HG02610 (cell line): ENCODE results near the gene OPN1MW.
"Not testable (repeated sequence)": the region's sequence is repeated elsewhere in the genome, so short reads cannot be mapped to it uniquely, and the experiment has no call there.

ENCODE experiments used
- ATAC-seq: cut with Tn5 transposase; IDR thresholded peaks from one replicate; pipeline ENCODE4 v1.9.1; 2021; ENCODE audit warnings: mild to moderate bottlenecking, moderate library complexity; ENCODE audit not compliant: unreplicated experiment

Gene OPN1MW

GRCh38 chrX:154209670-154210418 is 27.4 kb downstream of the OPN1MW start:
- peak; percentile 62 for ATAC-seq

DNA sequence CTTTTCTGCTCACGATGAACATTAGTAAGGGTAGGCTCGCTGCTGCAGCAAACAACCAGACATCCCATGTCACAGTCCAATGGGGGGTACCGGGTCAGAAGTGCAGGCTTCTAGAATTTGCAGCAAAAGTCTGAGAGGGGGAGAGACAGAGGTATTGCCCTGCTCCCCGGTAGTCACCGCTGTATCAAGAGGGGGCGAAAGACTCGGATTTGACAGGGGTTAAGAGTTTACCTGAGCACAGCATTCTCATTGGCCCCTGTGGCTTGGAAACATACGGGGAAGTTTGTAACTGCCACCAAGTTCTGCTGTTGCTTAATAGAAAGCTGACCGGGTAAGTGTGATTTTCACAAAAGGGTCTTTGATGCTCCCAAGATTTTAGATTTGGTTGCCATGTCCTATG is 28.7 kb downstream of the OPN1MW start:
- not testable (repeated sequence) for ATAC-seq

DNA sequence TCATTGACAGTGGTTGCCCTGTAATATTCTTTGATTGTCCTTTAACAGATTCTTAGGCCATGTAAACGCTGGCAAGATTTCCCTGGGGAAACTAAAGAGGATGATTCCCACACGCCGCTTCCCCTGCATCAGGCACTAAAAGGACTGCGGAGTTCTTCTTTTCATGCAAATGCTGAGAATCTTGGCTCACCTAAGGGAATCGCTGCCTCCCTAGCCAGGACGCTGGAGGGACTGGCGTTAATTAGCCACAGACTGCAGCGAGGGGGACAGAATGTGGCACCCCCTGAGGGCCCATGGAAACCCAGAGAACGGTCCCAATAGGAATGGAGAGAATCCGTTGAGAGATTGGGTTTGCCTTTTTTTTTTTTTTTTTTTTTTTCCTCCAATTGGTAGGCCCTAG is 29.1 kb downstream of the OPN1MW start:
- not testable (repeated sequence) for ATAC-seq

DNA sequence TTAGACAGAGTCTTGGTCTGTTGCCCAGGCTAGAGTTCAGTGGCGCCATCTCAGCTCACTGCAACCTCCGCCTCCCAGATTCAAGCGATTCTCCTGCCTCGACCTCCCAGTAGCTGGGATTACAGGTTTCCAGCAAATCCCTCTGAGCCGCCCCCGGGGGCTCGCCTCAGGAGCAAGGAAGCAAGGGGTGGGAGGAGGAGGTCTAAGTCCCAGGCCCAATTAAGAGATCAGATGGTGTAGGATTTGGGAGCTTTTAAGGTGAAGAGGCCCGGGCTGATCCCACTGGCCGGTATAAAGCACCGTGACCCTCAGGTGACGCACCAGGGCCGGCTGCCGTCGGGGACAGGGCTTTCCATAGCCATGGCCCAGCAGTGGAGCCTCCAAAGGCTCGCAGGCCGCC is 37.1 kb downstream of the OPN1MW start, which contains the start of gene OPN1MW2:
TSS of gene OPN1MW2 (plus strand) at position 301 of the 400 bp plus-strand sequence. CDS start at position 361, 60 bp downstream.
- not testable (repeated sequence) for ATAC-seq

GRCh38 chrX:154225292-154225691 is 42.9 kb downstream of the OPN1MW start:
- ATAC-seq = not testable (repeated sequence)

GRCh38 chrX:154226706-154227105 is 44.3 kb downstream of the OPN1MW start:
- ATAC-seq = not testable (repeated sequence)

DNA sequence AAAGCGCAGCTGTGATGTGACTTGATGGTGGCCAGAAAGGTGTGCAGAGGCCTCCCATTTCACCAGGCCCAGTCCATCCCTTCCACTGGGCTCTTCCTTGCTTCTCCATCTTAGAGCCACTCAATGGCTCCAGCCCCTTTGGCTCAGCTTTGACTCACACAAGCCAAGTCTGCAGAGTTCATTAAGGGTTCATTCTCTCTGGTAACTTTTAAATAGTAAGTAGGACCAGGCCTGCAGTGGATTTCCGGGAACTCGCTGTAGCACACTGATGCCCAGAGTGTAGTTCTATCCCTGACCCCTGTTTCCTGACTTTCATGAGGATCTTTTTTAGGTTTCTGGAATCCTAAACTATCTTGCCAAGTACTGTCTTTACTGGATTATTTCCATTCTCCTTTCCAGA is 49.0 kb downstream of the OPN1MW start:
- not testable (repeated sequence) for ATAC-seq

GRCh38 chrX:154233620-154234019 is 51.2 kb downstream of the OPN1MW start:
- not testable (repeated sequence) for ATAC-seq

DNA sequence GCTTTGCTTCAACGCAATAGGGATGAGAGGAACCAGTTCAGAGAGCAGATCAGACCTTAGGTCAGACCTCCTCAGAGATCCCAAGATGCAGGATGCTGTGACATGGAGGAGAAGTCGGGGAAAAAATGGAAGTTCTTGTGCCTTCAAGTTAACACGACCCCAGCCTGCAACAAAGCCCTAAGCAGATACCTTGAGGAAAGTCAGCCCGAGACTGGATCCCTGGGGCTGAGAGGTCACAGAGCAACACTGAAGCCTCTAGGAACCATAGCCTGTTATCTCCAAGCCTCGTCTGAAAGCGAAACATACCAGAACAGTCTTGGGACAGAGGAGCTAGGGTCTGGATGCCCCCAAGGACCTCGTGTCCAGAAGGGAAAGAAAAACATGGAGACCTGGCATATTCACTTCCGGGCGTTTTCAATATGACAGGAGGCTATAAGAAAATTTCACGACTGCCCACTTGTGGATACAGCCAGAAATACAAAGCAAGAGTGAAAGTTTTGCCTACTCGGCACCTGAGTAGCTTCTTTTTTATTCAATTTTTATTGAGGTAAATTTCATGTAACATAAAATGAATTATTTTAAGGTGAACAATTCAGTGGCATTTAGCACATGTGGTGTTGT is 56.7 kb downstream of the OPN1MW start:
- ATAC-seq = not testable (repeated sequence)

DNA sequence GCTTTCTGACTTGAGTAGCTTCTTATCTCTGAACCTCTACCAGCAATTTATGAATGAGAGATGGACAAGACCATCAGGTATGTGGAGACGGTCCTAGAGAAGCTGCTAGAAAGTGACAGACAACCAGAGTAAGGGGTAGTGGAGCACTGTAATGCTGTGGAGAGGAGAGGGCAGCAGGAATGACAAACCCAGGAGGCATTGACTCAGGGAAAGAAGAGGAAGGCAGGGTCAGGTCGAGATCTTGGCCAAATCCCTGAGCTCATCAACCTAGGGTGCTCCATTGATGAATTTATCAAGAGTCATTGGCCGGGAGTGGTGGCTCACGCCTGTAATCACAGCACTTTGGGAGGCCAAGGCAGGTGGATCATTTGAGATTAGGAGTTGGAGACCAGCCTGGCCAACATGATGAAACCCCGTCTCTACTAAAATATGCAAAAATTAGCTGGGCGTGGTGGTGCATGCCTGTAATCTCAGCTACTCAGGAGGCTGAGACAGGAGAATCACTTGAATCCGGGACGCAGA is 57.6 kb downstream of the OPN1MW start:
- ATAC-seq = not testable (repeated sequence)
